Urinary bladder (tissue), 4 donors: ENCODE data around the gene TMEM87B. TPM values are rescaled to one million over a fixed set of nuclear protein-coding genes. Genes with fewer than 3 reads are reported as not detected.

Experiments used
- DNase-seq: peaks from one replicate; pipeline ENCODE4 v3.0.0-alpha.2; 2015; ENCODE audit errors: extremely low spot score
- H3K27ac ChIP-seq: one replicate; pipeline ENCODE4 v1.5.1; 2013; ENCODE audit warnings: low read depth, mild to moderate bottlenecking, moderate library complexity
- H3K36me3 ChIP-seq: one replicate; pipeline ENCODE4 v1.6.1; 2013; ENCODE audit warnings: mild to moderate bottlenecking, moderate library complexity; ENCODE audit not compliant: insufficient read depth
- H3K4me1 ChIP-seq: one replicate; pipeline ENCODE4 v1.6.1; 2013; ENCODE audit warnings: mild to moderate bottlenecking, moderate library complexity; ENCODE audit not compliant: insufficient read depth
- H3K4me3 ChIP-seq: one replicate; pipeline ENCODE4 v1.5.1; 2013; ENCODE audit warnings: low read depth, low read length
- WGBS: extraction: QIAGEN DNeasy Blood & Tissue Kit; methylation state at CpG from one replicate; pipeline ENCODE4 v1.1.7; 2013; 5-methylcytosine and 5-hydroxymethylcytosine counted together
- polyA plus RNA-seq: library from polyadenylated mRNA; stranded (reverse); fragments of 200-250 nt; gene quantifications from one replicate; pipeline ENCODE4 v1.2.3, GENCODE V29; 2013
- total RNA-seq: library from RNA; depleted of rRNA; stranded (reverse); fragments of >200 nt; gene quantifications from one replicate; pipeline ENCODE4 v1.2.3, GENCODE V29; 2014
- donor health status: healthy with polysubstance abuse.
- donor health status: healthy.

The TMEM87B gene, protein sequence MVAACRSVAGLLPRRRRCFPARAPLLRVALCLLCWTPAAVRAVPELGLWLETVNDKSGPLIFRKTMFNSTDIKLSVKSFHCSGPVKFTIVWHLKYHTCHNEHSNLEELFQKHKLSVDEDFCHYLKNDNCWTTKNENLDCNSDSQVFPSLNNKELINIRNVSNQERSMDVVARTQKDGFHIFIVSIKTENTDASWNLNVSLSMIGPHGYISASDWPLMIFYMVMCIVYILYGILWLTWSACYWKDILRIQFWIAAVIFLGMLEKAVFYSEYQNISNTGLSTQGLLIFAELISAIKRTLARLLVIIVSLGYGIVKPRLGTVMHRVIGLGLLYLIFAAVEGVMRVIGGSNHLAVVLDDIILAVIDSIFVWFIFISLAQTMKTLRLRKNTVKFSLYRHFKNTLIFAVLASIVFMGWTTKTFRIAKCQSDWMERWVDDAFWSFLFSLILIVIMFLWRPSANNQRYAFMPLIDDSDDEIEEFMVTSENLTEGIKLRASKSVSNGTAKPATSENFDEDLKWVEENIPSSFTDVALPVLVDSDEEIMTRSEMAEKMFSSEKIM
- total RNA-seq (44.3 TPM), polyA plus RNA-seq (13.5 TPM)

DNA sequence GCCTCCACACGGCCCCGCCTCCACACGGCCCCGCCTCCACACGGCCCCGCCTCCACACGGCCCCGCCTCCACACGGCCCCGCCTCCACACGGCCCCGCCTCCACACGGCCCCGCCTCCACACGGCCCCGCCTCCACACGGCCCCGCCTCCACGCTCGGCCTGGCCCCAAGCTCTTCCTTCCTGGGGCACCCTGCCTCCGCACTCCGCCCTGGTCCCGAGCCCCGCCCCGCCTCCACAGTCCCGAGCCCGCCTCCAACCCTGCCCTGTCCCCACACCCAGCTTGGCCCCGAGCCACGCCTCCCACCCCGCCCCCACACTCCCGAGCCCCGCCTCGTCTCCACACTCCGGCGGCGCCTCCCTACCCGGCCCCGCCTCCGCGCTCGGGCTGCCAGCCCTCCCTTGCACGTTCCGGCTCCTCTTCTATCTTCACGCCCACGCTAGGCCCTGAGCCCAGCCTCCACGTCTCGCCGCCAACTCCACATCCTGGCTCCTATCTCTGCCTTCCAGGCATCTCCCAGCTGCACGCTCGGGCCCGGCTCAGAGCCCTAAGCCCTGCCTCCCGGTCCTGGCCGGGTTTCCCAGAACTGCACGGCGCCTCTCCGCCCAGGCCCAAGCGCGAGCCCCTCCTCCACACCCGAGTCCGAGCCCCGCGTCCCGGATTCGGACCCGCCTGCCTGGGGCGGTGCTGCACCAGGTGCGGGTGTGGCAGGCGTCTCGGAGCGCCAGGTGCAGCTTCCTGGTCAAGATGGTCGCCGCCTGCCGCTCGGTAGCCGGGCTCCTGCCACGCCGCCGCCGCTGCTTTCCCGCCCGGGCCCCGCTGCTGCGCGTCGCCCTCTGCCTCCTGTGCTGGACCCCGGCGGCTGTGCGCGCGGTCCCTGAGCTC, at the start of gene TMEM87B:
Gene TMEM87B, plus strand, starts transcription at position 423 of the 883 bp plus-strand sequence. Its CDS starts 323 bp downstream, at position 746.
- WGBS = under 1% methylated on average over 82 of the region's 90 CpGs
- Histone ChIP-seq H3K4me3 (peak within 1 kb of the TSS; percentile 69), H3K4me1 (peaks cover 1% of the 10 kb centered on the region), H3K27ac (peak within 1 kb of the TSS; percentile 97), H3K36me3 (no peaks in the 10 kb centered on the region)
- DNase-seq = peak; percentile 93

GRCh38 chr2:112005406-112006075, 49.5 kb upstream of the TMEM87B start:
- DNase-seq = no peak
- 89% methylated on average over 5 of the region's 5 CpGs for WGBS
- no peak overlapping the region for H3K27ac ChIP-seq
- H3K4me3 ChIP-seq = no peak overlapping the region
- H3K4me1 ChIP-seq = no peaks in the 10 kb centered on the region
- no peaks in the 10 kb centered on the region for H3K36me3 ChIP-seq

DNA sequence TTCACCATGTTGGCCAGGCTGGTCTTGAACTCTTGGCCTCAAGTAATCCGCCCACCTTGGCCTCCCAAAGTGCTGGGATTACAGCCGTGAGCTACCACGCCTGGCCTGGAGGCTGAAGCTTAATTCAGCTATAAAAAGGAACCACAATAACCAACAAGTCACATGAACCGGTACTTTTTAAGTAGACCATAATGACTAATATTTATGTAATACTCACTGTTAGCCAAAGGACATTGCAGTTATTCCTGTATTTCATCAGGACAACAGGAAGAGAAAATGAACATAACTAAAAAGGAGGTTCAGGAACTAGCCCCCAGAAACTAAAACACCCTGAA, 49.0 kb upstream of the TMEM87B start:
- H3K36me3 ChIP-seq = no peaks in the 10 kb centered on the region
- DNase-seq = no peak
- no peak overlapping the region for H3K27ac ChIP-seq
- no peak overlapping the region for H3K4me3 ChIP-seq
- H3K4me1 ChIP-seq = no peaks in the 10 kb centered on the region
- 58% methylated on average over 4 of the region's 4 CpGs for WGBS

DNA sequence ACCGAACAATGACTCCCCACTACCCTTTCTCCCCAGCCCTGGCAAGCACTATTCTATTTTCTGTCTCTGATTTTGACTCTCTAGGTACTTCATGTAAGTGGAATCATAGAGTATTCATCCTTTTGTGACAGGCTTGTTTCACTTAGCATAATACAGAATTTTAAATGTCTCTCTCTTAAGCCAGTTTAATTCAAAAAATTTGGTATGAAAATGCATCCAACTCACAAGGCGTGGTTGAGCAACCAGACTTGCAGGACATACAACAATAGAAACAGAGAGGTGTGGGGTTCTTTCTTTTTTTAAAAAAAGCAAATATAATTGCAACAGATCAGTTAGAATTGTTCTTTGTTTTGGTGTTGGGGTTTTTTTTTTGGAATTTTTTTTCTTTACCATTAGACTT, 47.6 kb upstream of the TMEM87B start:
- Histone ChIP-seq H3K4me3 (no peak overlapping the region), H3K36me3 (no peaks in the 10 kb centered on the region), H3K4me1 (no peaks in the 10 kb centered on the region), H3K27ac (no peak overlapping the region)
- WGBS = 95% methylated on average over 2 of the region's 2 CpGs
- no peak for DNase-seq

DNA sequence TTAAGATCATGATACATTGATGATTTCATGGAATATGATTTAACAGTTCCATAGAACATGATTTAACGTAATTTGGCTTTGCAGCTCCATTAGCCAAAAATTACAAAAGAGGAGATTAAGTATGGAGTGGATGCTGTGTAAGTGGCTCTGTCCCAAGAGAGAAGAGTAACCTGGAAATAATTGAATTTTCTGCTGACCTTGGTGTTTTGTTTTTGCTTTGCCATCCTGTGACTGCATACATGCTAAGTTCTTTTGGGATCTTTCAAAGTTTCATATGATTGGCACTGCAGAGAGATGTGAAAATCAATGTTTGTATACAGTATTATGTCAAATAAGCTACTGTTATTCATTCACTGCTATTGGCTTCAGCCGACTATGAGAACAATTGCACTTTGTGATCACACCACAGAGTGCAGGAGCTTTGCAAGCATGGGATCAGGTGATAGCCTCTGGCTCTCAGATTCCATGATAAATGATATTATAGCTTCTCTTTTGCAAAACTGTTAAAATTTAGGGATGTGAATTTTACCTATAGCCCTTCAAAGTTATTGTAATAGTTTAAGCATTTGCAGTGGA, 46.1 kb upstream of the TMEM87B start:
- H3K4me3 ChIP-seq = no peak overlapping the region
- H3K27ac ChIP-seq = no peak overlapping the region
- 88% methylated on average over 2 of the region's 2 CpGs for WGBS
- no peak for DNase-seq
- H3K36me3 ChIP-seq = no peaks in the 10 kb centered on the region
- no peaks in the 10 kb centered on the region for H3K4me1 ChIP-seq

- no peaks in the 10 kb centered on the region for H3K36me3 ChIP-seq
- no peak overlapping the region for H3K27ac ChIP-seq
- H3K4me1 ChIP-seq = no peaks in the 10 kb centered on the region
- no peak overlapping the region for H3K4me3 ChIP-seq
- DNase-seq = no peak
- 87% methylated on average over 10 of the region's 10 CpGs for WGBS
These were observed 44.3 kb upstream of the TMEM87B start for GRCh38 chr2:112010751-112011150.

DNA sequence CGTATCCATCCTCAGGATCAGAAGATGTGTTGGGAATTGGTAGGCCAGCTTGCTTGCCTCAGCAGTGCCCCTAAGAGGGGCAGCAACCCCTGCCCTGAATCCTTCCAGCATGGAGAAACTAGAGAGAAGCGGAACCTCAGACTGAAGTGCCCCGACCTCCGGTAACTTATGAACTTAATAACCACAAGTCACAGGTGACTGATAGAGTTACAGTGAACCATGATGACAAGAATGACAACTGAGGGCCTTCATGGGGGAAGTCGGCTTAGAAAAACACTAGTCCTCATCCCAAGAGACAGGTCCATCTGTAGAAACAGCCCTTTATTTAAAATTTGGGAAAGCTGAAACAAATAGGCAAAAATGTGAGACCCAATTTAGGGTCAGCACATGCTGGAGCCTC, 42.5 kb upstream of the TMEM87B start:
- Histone ChIP-seq H3K4me1 (no peaks in the 10 kb centered on the region), H3K36me3 (no peaks in the 10 kb centered on the region), H3K27ac (no peak overlapping the region), H3K4me3 (no peak overlapping the region)
- no peak for DNase-seq
- 90% methylated on average over 5 of the region's 5 CpGs for WGBS

DNA sequence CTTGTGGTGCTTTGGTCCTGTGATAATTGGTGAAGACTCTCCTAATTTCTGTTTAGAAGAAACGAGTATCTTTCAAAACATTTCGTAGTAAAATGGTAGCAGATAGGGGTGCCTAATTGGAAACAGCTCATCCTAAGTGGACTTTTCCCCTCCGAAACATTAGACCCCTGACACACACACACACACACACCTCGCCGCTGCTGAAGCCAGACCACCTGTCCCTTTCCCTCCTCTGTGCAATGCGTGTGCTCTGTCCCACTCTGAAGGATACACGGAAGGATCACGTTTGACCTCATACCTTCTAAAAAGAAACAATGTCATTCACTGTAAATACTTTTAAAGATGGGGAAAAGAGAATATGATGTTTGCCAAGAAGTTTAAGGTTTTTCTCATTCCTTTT, 36.2 kb upstream of the TMEM87B start:
- H3K4me3 ChIP-seq = no peak overlapping the region
- H3K4me1 ChIP-seq = no peaks in the 10 kb centered on the region
- no peak overlapping the region for H3K27ac ChIP-seq
- DNase-seq = no peak
- WGBS = 82% methylated on average over 8 of the region's 8 CpGs
- H3K36me3 ChIP-seq = peaks cover 1% of the 10 kb centered on the region

DNA sequence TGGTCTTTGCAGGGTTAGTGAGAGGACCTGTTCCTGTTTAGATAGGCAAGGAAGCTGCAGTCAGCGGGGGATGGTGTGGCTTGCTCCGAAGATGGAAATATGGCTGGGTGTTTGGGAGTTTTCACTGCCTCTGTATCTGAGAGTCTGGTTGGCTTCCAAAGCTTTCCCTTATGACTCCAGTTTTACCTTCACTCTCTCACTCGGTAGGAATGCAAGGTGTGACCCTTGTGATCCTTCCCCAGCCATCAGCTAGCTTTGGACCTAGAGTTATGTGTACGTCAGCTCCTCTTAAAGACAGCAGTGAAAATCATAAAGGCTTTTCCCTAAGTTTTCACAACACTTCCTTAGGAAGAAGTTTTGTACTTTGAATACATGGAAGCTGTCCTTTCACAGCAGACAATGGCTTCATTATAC, 35.5 kb upstream of the TMEM87B start:
- WGBS = 72% methylated on average over 4 of the region's 4 CpGs
- Histone ChIP-seq H3K36me3 (peaks cover 1% of the 10 kb centered on the region), H3K4me3 (no peak overlapping the region), H3K27ac (no peak overlapping the region), H3K4me1 (no peaks in the 10 kb centered on the region)
- no peak for DNase-seq

DNA sequence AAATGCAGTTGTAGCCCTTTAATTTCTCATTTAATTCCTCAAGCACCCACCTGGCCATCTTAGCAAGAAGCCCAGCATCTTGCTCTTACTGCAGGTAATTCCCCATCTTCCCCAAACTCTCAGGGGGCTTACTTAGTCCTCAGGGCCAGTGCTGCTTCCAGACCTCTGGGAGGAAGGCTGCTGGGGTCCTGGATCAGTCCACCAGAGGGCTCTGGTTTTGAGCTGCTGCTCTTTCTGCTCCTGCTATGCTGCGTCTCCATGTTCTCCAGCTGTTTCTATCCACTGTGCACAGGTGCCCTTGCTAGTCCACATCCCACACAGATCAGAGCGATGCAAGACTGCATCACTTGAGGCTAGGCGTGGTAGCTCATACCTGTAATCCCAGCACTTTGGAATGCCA, 34.5 kb upstream of the TMEM87B start:
- DNase-seq = no peak
- 94% methylated on average over 3 of the region's 3 CpGs for WGBS
- no peaks in the 10 kb centered on the region for H3K4me1 ChIP-seq
- H3K4me3 ChIP-seq = no peak overlapping the region
- H3K27ac ChIP-seq = no peak overlapping the region
- H3K36me3 ChIP-seq = peaks cover 1% of the 10 kb centered on the region

GRCh38 chr2:112021290-112021689, 33.8 kb upstream of the TMEM87B start:
- Histone ChIP-seq H3K36me3 (peaks cover 1% of the 10 kb centered on the region), H3K4me3 (no peak overlapping the region), H3K27ac (no peak overlapping the region), H3K4me1 (no peaks in the 10 kb centered on the region)
- no peak for DNase-seq
- 93% methylated on average over 10 of the region's 10 CpGs for WGBS

DNA sequence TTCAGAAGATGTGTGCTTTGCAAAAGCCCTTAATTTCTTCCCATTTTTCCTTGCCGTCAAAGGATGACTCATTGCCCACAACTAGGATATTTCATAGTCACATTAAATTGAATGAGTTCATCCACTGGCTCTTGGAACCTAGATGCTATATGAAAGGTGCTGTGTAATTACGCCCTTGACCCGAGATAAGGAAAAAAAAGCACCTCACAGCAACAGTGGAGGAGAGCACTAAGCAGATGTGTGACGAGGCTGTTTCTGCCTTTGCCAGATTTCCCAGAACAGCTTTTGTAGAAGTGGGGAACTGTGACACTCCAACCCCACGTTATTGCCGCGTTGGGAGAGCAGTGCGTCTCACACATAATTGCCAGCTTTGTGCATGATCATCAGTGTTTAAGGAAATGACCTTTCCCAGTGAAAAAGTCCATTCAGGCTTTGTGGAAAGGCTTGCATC, 33.3 kb upstream of the TMEM87B start:
- Histone ChIP-seq H3K36me3 (peaks cover 1% of the 10 kb centered on the region), H3K4me1 (no peaks in the 10 kb centered on the region), H3K27ac (no peak overlapping the region), H3K4me3 (no peak overlapping the region)
- 89% methylated on average over 8 of the region's 8 CpGs for WGBS
- no peak for DNase-seq

GRCh38 chr2:112023707-112024106, 31.4 kb upstream of the TMEM87B start:
- Histone ChIP-seq H3K27ac (no peak overlapping the region), H3K4me1 (no peaks in the 10 kb centered on the region), H3K36me3 (no peaks in the 10 kb centered on the region), H3K4me3 (no peak overlapping the region)
- no peak for DNase-seq
- 85% methylated on average over 5 of the region's 5 CpGs for WGBS
